NB4 (cell line): Measurements from ENCODE around the gene OGDHL.

Source experiments
- DNase-seq: peaks from one replicate; pipeline ENCODE4 v3.0.0; 2010; ENCODE audit warnings: low read depth
- H3K4me3 ChIP-seq: one replicate; pipeline ENCODE4 v1.5.1; 2011; ENCODE audit warnings: mild to moderate bottlenecking, low read depth, low read length, moderate library complexity
- MAX ChIP-seq: IDR thresholded peaks from 2 replicates; pipeline ENCODE4 v1.6.1; 2011; ENCODE audit warnings: low read depth, low read length
- MYC ChIP-seq: IDR thresholded peaks from 2 replicates; pipeline ENCODE4 v1.6.1; 2011; ENCODE audit warnings: low read depth, low read length
- POLR2A ChIP-seq: IDR thresholded peaks from 2 replicates; pipeline ENCODE4 v1.6.1; 2011; ENCODE audit warnings: mild to moderate bottlenecking; ENCODE audit not compliant: insufficient read length; ENCODE audit errors: extremely low read depth
- TF ChIP-seq, protein P1 (sequence below): IDR thresholded peaks from one replicate; pipeline ENCODE4 v1.5.1; 2012; ENCODE audit warnings: low read depth, low read length

OGDHL gene

DNA sequence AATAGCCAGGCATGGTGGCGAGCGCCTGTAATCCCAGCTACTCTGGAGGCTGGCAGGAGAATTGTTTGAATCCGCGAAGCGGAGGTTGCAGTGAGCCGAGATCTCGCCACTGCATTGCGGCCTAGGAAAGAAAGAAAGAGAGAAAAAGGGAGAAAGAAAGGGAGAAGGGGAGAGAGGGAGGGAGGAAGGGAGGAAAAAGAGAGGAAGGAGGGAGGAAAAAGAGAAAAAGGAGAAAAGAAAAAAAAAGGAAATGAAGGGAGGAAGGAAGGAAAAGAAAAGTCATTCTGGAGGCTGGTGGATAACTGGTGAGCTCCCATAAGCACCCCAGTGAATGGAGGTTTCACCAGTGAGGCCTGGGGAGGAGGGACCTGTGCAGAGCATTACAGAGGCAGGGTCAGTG lies 7.6 kb upstream of the OGDHL start:
- no peak for TF ChIP-seq POLR2A
- TF ChIP-seq MYC = no peak
- TF ChIP-seq MAX = no peak
- TF ChIP-seq, protein P1, sequence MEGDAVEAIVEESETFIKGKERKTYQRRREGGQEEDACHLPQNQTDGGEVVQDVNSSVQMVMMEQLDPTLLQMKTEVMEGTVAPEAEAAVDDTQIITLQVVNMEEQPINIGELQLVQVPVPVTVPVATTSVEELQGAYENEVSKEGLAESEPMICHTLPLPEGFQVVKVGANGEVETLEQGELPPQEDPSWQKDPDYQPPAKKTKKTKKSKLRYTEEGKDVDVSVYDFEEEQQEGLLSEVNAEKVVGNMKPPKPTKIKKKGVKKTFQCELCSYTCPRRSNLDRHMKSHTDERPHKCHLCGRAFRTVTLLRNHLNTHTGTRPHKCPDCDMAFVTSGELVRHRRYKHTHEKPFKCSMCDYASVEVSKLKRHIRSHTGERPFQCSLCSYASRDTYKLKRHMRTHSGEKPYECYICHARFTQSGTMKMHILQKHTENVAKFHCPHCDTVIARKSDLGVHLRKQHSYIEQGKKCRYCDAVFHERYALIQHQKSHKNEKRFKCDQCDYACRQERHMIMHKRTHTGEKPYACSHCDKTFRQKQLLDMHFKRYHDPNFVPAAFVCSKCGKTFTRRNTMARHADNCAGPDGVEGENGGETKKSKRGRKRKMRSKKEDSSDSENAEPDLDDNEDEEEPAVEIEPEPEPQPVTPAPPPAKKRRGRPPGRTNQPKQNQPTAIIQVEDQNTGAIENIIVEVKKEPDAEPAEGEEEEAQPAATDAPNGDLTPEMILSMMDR = no peak
- H3K4me3 ChIP-seq = no peak overlapping the region
- no peak for DNase-seq

GRCh38 chr10:49768731-49769130 lies 6.6 kb upstream of the OGDHL start:
- TF ChIP-seq POLR2A (no peak), MAX (no peak), MYC (no peak)
- TF ChIP-seq, protein P1 = no peak
- no peak overlapping the region for H3K4me3 ChIP-seq
- DNase-seq = no peak

GRCh38 chr10:49768329-49768728 lies 6.2 kb upstream of the OGDHL start:
- H3K4me3 ChIP-seq = no peak overlapping the region
- TF ChIP-seq, protein P1 = no peak
- no peak for TF ChIP-seq MYC
- TF ChIP-seq MAX = no peak
- no peak for TF ChIP-seq POLR2A
- no peak for DNase-seq

GRCh38 chr10:49767752-49768151 lies 5.6 kb upstream of the OGDHL start:
- TF ChIP-seq, protein P1 = no peak
- no peak for TF ChIP-seq MYC
- TF ChIP-seq POLR2A = no peak
- no peak for TF ChIP-seq MAX
- no peak overlapping the region for H3K4me3 ChIP-seq
- no peak for DNase-seq

GRCh38 chr10:49766484-49766883 lies 4.4 kb upstream of the OGDHL start:
- no peak for TF ChIP-seq MYC
- no peak for TF ChIP-seq MAX
- TF ChIP-seq, protein P1 = no peak
- TF ChIP-seq POLR2A = no peak
- DNase-seq = no peak
- H3K4me3 ChIP-seq = no peak overlapping the region

- H3K4me3 ChIP-seq = peak overlapping the region; percentile 42
- TF ChIP-seq MYC (no peak), POLR2A (no peak), MAX (no peak)
- TF ChIP-seq, protein P1 = no peak
- DNase-seq = no peak
Measured at GRCh38 chr10:49762566-49762877, 399 bp upstream of the OGDHL start.
